ENCODE data around the gene MORC3.

- TF ChIP-seq, protein P1, sequence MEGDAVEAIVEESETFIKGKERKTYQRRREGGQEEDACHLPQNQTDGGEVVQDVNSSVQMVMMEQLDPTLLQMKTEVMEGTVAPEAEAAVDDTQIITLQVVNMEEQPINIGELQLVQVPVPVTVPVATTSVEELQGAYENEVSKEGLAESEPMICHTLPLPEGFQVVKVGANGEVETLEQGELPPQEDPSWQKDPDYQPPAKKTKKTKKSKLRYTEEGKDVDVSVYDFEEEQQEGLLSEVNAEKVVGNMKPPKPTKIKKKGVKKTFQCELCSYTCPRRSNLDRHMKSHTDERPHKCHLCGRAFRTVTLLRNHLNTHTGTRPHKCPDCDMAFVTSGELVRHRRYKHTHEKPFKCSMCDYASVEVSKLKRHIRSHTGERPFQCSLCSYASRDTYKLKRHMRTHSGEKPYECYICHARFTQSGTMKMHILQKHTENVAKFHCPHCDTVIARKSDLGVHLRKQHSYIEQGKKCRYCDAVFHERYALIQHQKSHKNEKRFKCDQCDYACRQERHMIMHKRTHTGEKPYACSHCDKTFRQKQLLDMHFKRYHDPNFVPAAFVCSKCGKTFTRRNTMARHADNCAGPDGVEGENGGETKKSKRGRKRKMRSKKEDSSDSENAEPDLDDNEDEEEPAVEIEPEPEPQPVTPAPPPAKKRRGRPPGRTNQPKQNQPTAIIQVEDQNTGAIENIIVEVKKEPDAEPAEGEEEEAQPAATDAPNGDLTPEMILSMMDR (IDR thresholded peaks at IDR 0.05): no peak
- TF ChIP-seq POLR2A (IDR thresholded peaks at IDR 0.05): no peak
These were observed 77.6 kb downstream of the MORC3 start for GRCh38 chr21:36397606-36398005.

Data from testis (tissue), 2 donors.